Tibial artery (tissue), 4 donors: Measurements from ENCODE around the gene TBC1D1.
A peak's percentile ranks its signal among the peaks of the same experiment; 100 is the strongest.

Experiments used
- DNase-seq, 2 donors: peaks; one replicate each; pipeline ENCODE4 v3.0.0-alpha.2; 2019
- H3K27ac ChIP-seq, 2 donors: fragments of 200-600 bp; sonication (generic) in 1 of 2; 1 replicate in 1 of 2; 2 replicates in 1 of 2; pipeline ENCODE4 v1.5.1; 2018 to 2019; ENCODE audit warnings: mild to moderate bottlenecking in 1 of 2
- H3K27me3 ChIP-seq, 2 donors: fragments of 200-600 bp; sonication (generic) in 1 of 2; one replicate each; pipeline versions ENCODE4 v1.5.1 to v1.6.0; 2016 to 2019
- H3K36me3 ChIP-seq, 3 donors: fragments of 200-600 bp; sonication (generic) in 2 of 3; one replicate each; pipeline ENCODE4 v1.5.1; 2016 to 2019; ENCODE audit warnings: mild to moderate bottlenecking in 2 of 3
- H3K4me1 ChIP-seq, 4 donors: fragments of 200-600 bp; sonication (generic) in 2 of 4; 1 replicate in 3 of 4; 2 replicates in 1 of 4; pipeline ENCODE4 v1.5.1; 2016 to 2019
- H3K4me3 ChIP-seq, 2 donors: fragments of 200-600 bp; sonication (generic) in 1 of 2; 1 replicate in 1 of 2; 2 replicates in 1 of 2; pipeline ENCODE4 v1.5.1; 2018 to 2019; ENCODE audit warnings: mild to moderate bottlenecking in 2 of 2
- H3K9me3 ChIP-seq, 3 donors: fragments of 200-600 bp; sonication (generic) in 1 of 3; one replicate each; pipeline ENCODE4 v1.5.1; 2016 to 2019
- intact Hi-C: fragments of 100-400 bp; cut with DNase I; formaldehyde crosslinking; loops from one replicate; pipeline ENCODE4 v1.15.0; 2023; ENCODE audit warnings: low total_unique reads
- TF ChIP-seq, protein P1 (sequence below), 2 experiments: fragments of 200-600 bp in 1 of 2; fragments of 450-650 bp in 1 of 2; IDR thresholded peaks; one replicate each; pipeline ENCODE4 v1.5.1; 2017 to 2019; ENCODE audit warnings: antibody characterized with exemption in 2 of 2, mild to moderate bottlenecking in 1 of 2, moderate library complexity in 1 of 2

The TBC1D1 gene

DNA sequence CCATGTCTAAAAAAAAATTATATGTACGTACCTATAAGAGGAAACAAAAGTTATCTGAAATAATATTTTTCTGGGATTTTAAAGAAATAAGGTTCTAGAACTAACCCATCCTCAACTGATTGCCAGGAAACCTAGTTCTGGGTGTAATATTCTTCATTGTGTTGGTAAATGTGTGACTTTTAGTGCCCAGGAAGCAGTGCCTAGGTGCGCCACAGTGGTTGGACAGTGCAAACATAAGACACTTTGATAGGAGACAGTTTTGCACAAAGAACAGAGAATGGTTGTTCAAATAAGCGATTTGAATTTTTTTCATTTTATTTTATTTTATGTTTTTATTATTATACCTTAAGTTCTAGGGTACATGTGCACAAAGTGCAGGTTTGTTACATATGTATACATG lies 47.3 kb downstream of the TBC1D1 start:
- no peak for DNase-seq
- TF ChIP-seq, protein P1, sequence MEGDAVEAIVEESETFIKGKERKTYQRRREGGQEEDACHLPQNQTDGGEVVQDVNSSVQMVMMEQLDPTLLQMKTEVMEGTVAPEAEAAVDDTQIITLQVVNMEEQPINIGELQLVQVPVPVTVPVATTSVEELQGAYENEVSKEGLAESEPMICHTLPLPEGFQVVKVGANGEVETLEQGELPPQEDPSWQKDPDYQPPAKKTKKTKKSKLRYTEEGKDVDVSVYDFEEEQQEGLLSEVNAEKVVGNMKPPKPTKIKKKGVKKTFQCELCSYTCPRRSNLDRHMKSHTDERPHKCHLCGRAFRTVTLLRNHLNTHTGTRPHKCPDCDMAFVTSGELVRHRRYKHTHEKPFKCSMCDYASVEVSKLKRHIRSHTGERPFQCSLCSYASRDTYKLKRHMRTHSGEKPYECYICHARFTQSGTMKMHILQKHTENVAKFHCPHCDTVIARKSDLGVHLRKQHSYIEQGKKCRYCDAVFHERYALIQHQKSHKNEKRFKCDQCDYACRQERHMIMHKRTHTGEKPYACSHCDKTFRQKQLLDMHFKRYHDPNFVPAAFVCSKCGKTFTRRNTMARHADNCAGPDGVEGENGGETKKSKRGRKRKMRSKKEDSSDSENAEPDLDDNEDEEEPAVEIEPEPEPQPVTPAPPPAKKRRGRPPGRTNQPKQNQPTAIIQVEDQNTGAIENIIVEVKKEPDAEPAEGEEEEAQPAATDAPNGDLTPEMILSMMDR (IDR thresholded peaks at IDR 0.05) = no peak
- H3K36me3 ChIP-seq = no peaks in the 10 kb centered on the region
- no peak overlapping the region for H3K27ac ChIP-seq
- no peaks in the 10 kb centered on the region for H3K9me3 ChIP-seq
- no peak overlapping the region for H3K4me3 ChIP-seq
- intact Hi-C loops = no loop called here
- H3K4me1 ChIP-seq = peaks cover 0 to 25% (median 10%) of the 10 kb centered on the region in 4 donors
- H3K27me3 ChIP-seq = no peaks in the 10 kb centered on the region

DNA sequence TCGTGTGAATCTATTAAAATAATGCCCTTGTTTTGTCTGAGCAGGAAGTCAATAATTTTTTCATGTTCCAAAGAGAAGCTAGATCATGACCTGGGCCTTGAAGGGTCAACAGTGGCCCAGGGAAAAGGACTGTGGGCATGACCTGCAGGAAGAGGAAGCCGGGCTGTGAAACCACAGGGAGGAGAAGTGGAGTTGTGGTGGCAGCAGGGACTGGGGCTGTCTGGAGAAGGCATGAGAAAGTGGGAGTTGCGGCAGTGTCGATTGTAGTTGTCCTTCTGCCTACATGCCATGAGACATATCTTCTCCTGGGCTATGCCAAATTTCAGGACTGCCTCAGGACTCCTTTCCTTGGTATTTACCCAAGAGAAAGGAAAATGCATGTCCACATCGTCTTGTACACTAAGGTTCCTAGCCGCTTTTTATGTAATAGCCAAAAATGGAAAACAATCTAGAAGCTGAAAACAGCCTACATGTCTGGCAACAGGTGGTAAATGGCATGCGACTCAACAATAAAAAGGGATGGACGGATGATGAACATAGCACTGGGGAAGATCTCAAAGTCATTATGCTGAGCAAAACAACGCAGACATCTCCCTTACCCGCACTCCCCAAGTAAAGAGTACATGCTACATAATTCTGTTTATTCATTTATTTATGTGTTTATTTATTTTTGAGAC lies 55.8 kb downstream of the TBC1D1 start:
- Histone ChIP-seq H3K9me3 (no peaks in the 10 kb centered on the region), H3K4me3 (no peak overlapping the region), H3K27me3 (no peaks in the 10 kb centered on the region), H3K36me3 (peaks cover 0 to under 1% (median 0%) of the 10 kb centered on the region in 3 donors), H3K4me1 (peaks cover 0 to 30% (median 0%) of the 10 kb centered on the region in 4 donors), H3K27ac (no peak overlapping the region)
- intact Hi-C loops = no loop called here
- peak in 1 of 2 donors; percentile 59 for DNase-seq
- TF ChIP-seq, protein P1 (IDR thresholded peaks at IDR 0.05) = no peak

DNA sequence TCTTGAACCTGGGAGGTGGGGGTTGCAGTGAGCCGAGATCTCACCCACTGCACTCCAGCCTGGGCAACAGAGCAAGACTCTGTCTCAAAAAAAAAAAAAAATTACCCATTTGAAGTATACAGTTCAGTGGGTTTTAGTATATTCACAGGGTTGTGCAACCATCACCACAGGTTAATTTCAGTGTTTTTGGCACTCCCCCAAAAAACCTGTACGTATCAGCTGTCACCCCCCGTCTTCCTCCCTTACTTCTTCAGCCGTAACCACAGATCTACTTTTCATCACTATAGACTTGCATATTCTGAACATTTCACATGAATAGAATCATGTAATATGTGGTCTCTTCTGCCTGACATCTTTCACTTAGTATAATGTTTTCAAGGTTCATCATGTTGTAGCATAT lies 57.7 kb downstream of the TBC1D1 start:
- TF ChIP-seq, protein P1 (IDR thresholded peaks at IDR 0.05) = no peak
- no peak for DNase-seq

DNA sequence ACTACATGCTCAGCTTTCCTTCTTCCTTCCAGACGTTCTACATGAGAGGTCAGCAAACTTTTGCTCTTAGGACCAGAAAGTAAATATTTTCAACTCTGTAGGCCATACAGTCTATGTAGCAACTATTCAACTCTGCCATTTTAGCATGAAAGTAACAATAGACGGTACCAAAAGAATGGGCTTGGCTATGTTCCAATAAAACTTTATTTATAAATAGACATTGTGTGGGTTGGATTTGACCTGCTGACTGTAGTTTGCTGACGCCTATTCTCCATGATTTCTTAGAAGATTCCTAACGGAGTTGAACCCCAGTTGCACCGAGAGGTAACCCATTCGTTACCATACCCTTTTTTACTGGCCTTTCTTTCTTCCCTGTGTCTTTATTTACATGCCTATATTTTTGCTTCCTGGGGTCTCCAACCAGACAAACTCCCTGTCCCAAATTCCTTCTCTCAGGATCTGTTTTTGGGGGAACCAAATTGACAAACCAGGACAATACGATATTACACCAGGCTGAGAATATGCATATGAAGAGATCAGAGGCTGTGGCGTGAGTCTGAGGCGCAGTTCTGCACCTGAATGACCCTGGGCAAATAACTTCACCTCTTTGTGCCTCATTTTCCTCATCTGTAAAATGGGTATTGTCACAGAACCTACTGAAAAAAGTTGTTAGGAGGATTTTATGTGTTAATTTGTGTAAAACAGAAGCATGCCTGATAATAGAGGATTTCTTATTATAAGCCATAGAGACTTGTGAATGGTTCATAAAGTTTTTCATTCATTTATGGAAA lies 58.9 kb downstream of the TBC1D1 start:
- Histone ChIP-seq H3K27me3 (no peaks in the 10 kb centered on the region), H3K9me3 (no peaks in the 10 kb centered on the region), H3K4me3 (no peak overlapping the region), H3K36me3 (peaks cover 0 to 10% (median 0%) of the 10 kb centered on the region in 3 donors), H3K27ac (no peak overlapping the region), H3K4me1 (peaks cover 0 to 25% (median 0%) of the 10 kb centered on the region in 4 donors)
- DNase-seq = no peak
- intact Hi-C loops = no loop called here
- TF ChIP-seq, protein P1 (IDR thresholded peaks at IDR 0.05) = no peak

More for the DNA sequence above, 57.7 kb downstream of the TBC1D1 start:
- no peak overlapping the region for H3K4me3 ChIP-seq
- H3K36me3 ChIP-seq = peaks cover 0 to 10% (median 0%) of the 10 kb centered on the region in 3 donors
- H3K4me1 ChIP-seq = peaks cover 0 to 30% (median 0%) of the 10 kb centered on the region in 4 donors
- intact Hi-C loops = no loop called here
- H3K27me3 ChIP-seq = no peaks in the 10 kb centered on the region
- no peak overlapping the region for H3K27ac ChIP-seq
- no peaks in the 10 kb centered on the region for H3K9me3 ChIP-seq

DNA sequence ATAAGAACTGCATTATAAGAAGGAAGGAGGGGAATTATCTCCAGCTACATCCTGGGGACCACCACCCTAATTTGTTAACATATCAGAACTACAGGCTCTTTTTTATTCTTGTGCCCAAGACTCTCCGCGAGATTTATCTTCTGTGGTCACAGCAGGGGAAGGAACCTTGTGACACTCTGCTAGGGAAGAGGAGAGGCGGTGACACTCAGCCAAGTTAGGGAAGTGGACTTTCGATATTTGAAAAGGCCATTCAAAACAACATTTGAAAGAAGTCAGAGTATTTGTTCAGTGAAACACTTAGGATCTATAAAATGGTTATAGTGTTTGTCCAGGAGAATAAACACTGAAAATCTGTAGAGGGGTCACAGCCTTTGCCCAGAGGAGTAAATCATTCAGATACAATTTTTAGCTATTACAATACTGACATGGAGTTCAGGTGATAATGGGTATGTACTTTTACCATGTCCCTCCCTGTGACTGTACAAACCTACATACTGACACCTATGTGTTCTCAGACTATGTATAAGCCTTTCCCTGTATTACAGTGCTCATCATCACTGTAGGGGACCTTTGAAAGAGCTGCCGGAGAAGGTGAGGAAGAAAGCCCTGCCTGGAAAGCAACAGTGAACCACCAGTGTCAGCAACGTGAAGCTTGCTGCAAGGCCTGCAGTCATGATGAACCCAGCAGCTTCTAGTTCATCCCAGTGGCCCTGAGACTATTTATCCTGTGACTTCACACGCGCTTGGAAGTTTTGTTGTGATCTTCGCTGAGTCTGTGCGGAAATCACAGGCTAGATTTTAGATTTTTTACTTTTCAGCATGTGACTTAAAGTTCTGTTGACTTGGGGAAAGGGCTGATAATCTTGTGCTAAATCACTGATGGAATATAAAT lies 60.8 kb downstream of the TBC1D1 start:
- DNase-seq = peak in 1 of 2 donors; percentile 35
- TF ChIP-seq, protein P1 (IDR thresholded peaks at IDR 0.05) = no peak
- no peak overlapping the region for H3K4me3 ChIP-seq
- no peak overlapping the region for H3K27ac ChIP-seq
- no peaks in the 10 kb centered on the region for H3K27me3 ChIP-seq
- H3K9me3 ChIP-seq = no peaks in the 10 kb centered on the region
- peaks cover 0 to 10% (median 0%) of the 10 kb centered on the region in 3 donors for H3K36me3 ChIP-seq
- intact Hi-C loops = no loop called here
- peaks cover 0 to 8% (median 0%) of the 10 kb centered on the region in 4 donors for H3K4me1 ChIP-seq
